ENCODE measurements around the gene HRH1. TPM values are rescaled to one million over a fixed set of nuclear protein-coding genes. Genes with fewer than 3 reads are reported as not detected.

Gene HRH1
- total RNA-seq, 1 experiment from 2014 or later: 7.0 TPM

GRCh38 chr3:11204697-11205348, 50.5 kb downstream of the HRH1 start:
- Histone ChIP-seq H3K9ac (ENCODE audit: low read length) (no peak overlapping the region), H4K20me1 (ENCODE audit: insufficient read depth) (no peaks in the 10 kb centered on the region), H3K4me3 (replicated peaks in 1 of 2; ENCODE audit: low read depth in 1 of 2, low read length in 2 of 2) (no peak overlapping the region), H3K9me2 (ENCODE audit: insufficient read depth) (no peaks in the 10 kb centered on the region), H3K4me1 (ENCODE audit: control insufficient read depth in 1 of 2, insufficient read depth in 2 of 2, low read length in 2 of 2) (peaks cover 22 to 55% of the 10 kb centered on the region in 2 experiments), H3K36me3 (ENCODE audit: control insufficient read depth in 1 of 2, insufficient read depth in 2 of 2, low read length in 2 of 2) (no peaks in the 10 kb centered on the region), H3K79me2 (ENCODE audit: insufficient read depth, low read length) (no peaks in the 10 kb centered on the region; the same call in 1 of the 2 replicates), H2AFZ (ENCODE audit: low read depth, low read length, poor library complexity, severe bottlenecking) (no peak overlapping the region), H3K27ac (ENCODE audit: low read depth, low read length) (no peak overlapping the region), H3K4me2 (ENCODE audit: low read length) (no peak overlapping the region), H3K27me3 (ENCODE audit: insufficient read depth, low read length) (no peaks in the 10 kb centered on the region), H3K9me3 (ENCODE audit: control insufficient read depth in 1 of 2, insufficient read depth in 1 of 2, low read depth in 1 of 2, low read length in 2 of 2) (no peaks in the 10 kb centered on the region)
- ChIA-PET CTCF (interaction anchor here (1.4 to 2.2 kb wide), 4 partner anchors 9 to 144 kb away, joined by 4 to 19 read pairs (median 8); no protein-coding TSS in a partner anchor), RAD21 (ENCODE audit: low non-redundant PET in 1 of 2, low total read pairs in 2 of 2, uncharacterized antibody in 2 of 2, unreplicated experiment in 2 of 2) (interaction anchor here in 1 of 2 experiments (1.3 kb wide), 1 partner anchor 144 kb away, joined by 7 read pairs; no protein-coding TSS in a partner anchor), POLR2A (no interaction called here)
- ATAC-seq: no peak
- intact Hi-C loops (cut with micrococcal nuclease): loop anchor here (5.0 to 10.0 kb wide), 3 partner anchors 68 to 450 kb away; no protein-coding TSS in a partner anchor
- BruUV-seq (replicated peaks): no TSS peak
- no peak for DNase-seq (ENCODE audit: low read depth, low spot score)
- TF ChIP-seq REST (IDR thresholded peaks at IDR 0.05; ENCODE audit: low read depth) (no peak), EZH2 (IDR thresholded peaks at IDR 0.05) (no peak), ATF3 (IDR thresholded peaks at IDR 0.05) (no peak), POLR2AphosphoS5 (IDR thresholded peaks at IDR 0.05; ENCODE audit: low read depth, low read length) (no peak), POLR2A (IDR thresholded peaks at IDR 0.05; ENCODE audit: borderline replicate concordance, extremely low read depth, insufficient read depth, insufficient read length) (no peak), CBX3 (IDR thresholded peaks at IDR 0.05; ENCODE audit: low read depth) (no peak), SP1 (IDR thresholded peaks at IDR 0.05; ENCODE audit: low read depth) (no peak), ZBTB33 (IDR thresholded peaks at IDR 0.05; ENCODE audit: extremely low read depth, insufficient replicate concordance, low read length) (no peak), YY1 (IDR thresholded peaks at IDR 0.05; ENCODE audit: extremely low read depth, insufficient replicate concordance, low read depth, low read length) (no peak), ZNF274 (IDR thresholded peaks at IDR 0.05; ENCODE audit: low read depth, low read length) (no peak), SRF (IDR thresholded peaks at IDR 0.05; ENCODE audit: low read depth) (no peak)

All from HCT116 (cell line).